GM23338 (cell line): ENCODE results near the gene CDRT15L2.
"Not testable (repeated sequence)": the region's sequence is repeated elsewhere in the genome, so short reads cannot be mapped to it uniquely, and the experiment has no call there.

ENCODE experiments used
- CTCF ChIP-seq, 2 experiments: fragments of 200-600 bp in 1 of 2; sonication (generic) in 1 of 2; conservative IDR thresholded peaks; 2 replicates each; pipeline versions ENCODE4 v1.5.1 to v1.6.1; 2016 to 2017; ENCODE audit warnings: antibody characterized with exemption in 2 of 2, low read depth in 2 of 2, mild to moderate bottlenecking in 2 of 2, moderate library complexity in 1 of 2
- EZH2 ChIP-seq: fragments of 200-600 bp; sonication (generic); IDR thresholded peaks from one replicate; pipeline ENCODE4 v1.8.0; 2017; ENCODE audit warnings: antibody characterized with exemption, mild to moderate bottlenecking, low read depth; ENCODE audit not compliant: unreplicated experiment
- REST ChIP-seq: IDR thresholded peaks from one replicate; pipeline ENCODE4 v1.6.1; 2018; ENCODE audit warnings: antibody characterized with exemption; ENCODE audit not compliant: unreplicated experiment

GRCh38 chr17:20579424-20579823, at the start of gene CDRT15L2:
- not testable (repeated sequence) for TF ChIP-seq CTCF (conservative IDR thresholded peaks at IDR 0.05; ENCODE audit: low read depth in 2 of 2); EZH2; REST
